GM18909 (cell line): ENCODE results near the gene ASIC1.
A peak's percentile ranks its signal among the peaks of the same experiment; 100 is the strongest.

ENCODE experiments used
- ATAC-seq: cut with Tn5 transposase; IDR thresholded peaks from one replicate; pipeline ENCODE4 v1.9.1; 2021; ENCODE audit warnings: mild to moderate bottlenecking; ENCODE audit not compliant: unreplicated experiment, poor library complexity

Gene ASIC1

GRCh38 chr12:50039151-50039835 lies 18.1 kb upstream of the ASIC1 start:
- ATAC-seq, result no peak

GRCh38 chr12:50040657-50041056 lies 16.7 kb upstream of the ASIC1 start:
- ATAC-seq, result no peak

GRCh38 chr12:50041062-50041860 lies 16.1 kb upstream of the ASIC1 start:
- ATAC-seq, result no peak

- ATAC-seq, result no peak
These were observed 15.4 kb upstream of the ASIC1 start for GRCh38 chr12:50041962-50042361.

GRCh38 chr12:50042693-50043092 lies 14.7 kb upstream of the ASIC1 start:
- ATAC-seq, result no peak

- no peak for ATAC-seq
These were observed 14.1 kb upstream of the ASIC1 start for GRCh38 chr12:50043308-50043707.

GRCh38 chr12:50043854-50044253 lies 13.5 kb upstream of the ASIC1 start:
- ATAC-seq, result no peak

GRCh38 chr12:50047693-50048250 lies 9.6 kb upstream of the ASIC1 start:
- no peak for ATAC-seq

GRCh38 chr12:50049254-50050118 lies 7.9 kb upstream of the ASIC1 start:
- no peak for ATAC-seq

GRCh38 chr12:50050119-50050385 lies 7.3 kb upstream of the ASIC1 start:
- ATAC-seq, result no peak

- no peak for ATAC-seq
These were observed 6.8 kb upstream of the ASIC1 start for GRCh38 chr12:50050410-50051098.

- ATAC-seq, result no peak
These were observed 6.1 kb upstream of the ASIC1 start for GRCh38 chr12:50051101-50051806.

GRCh38 chr12:50052544-50052943 lies 4.9 kb upstream of the ASIC1 start:
- no peak for ATAC-seq

GRCh38 chr12:50052964-50053363 lies 4.4 kb upstream of the ASIC1 start:
- ATAC-seq, result no peak

GRCh38 chr12:50053583-50053982 lies 3.8 kb upstream of the ASIC1 start:
- no peak for ATAC-seq

- ATAC-seq, result peak; percentile 58
These were observed 1.4 kb upstream of the ASIC1 start for GRCh38 chr12:50055831-50056638.

GRCh38 chr12:50056639-50056976 lies 788 bp upstream of the ASIC1 start:
- no peak for ATAC-seq

- no peak for ATAC-seq
These were observed 687 bp downstream of the ASIC1 start for GRCh38 chr12:50057896-50058670.
